GM23338 (cell line): Measurements from ENCODE around the gene HIVEP1. TPM values are rescaled to one million over a fixed set of nuclear protein-coding genes. Genes with fewer than 3 reads are reported as not detected.

Source experiments
- ATAC-seq: fragments of 200-7000 bp; cut with Tn5 transposase; 3 replicates; pipeline ENCODE4 v1.9.1; 2020
- DNase-seq: peaks from one replicate; pipeline ENCODE4 v3.0.0-alpha.2; 2015; ENCODE audit warnings: low spot score
- H2AFZ ChIP-seq: fragments of 200-600 bp; sonication (generic); 2 replicates; pipeline ENCODE4 v1.8.0; 2016; ENCODE audit warnings: antibody characterized with exemption, mild to moderate bottlenecking, moderate library complexity
- H3F3A ChIP-seq: fragments of 200-600 bp; sonication (generic); replicated peaks from 2 replicates; pipeline ENCODE4 v1.8.0; 2017; ENCODE audit warnings: antibody characterized with exemption, mixed run types, low read depth
- H3K27ac ChIP-seq: fragments of 200-600 bp; sonication (generic); 2 replicates; pipeline ENCODE4 v1.6.1; 2016; ENCODE audit warnings: low read depth
- H3K27me3 ChIP-seq: fragments of 200-600 bp; sonication (generic); 2 replicates; pipeline ENCODE4 v1.8.0; 2016; ENCODE audit warnings: mild to moderate bottlenecking, mixed run types, moderate library complexity; ENCODE audit not compliant: insufficient read depth
- H3K36me3 ChIP-seq: fragments of 200-600 bp; sonication (generic); 2 replicates; pipeline ENCODE4 v1.8.0; 2016; ENCODE audit warnings: mild to moderate bottlenecking; ENCODE audit not compliant: insufficient read depth
- H3K4me1 ChIP-seq: fragments of 200-600 bp; sonication (generic); 2 replicates; pipeline ENCODE4 v1.8.0; 2016; ENCODE audit warnings: mild to moderate bottlenecking, moderate library complexity; ENCODE audit not compliant: insufficient read depth
- H3K4me2 ChIP-seq: fragments of 200-600 bp; sonication (generic); 2 replicates; pipeline ENCODE4 v1.7.1; 2017; ENCODE audit warnings: mixed run types
- H3K4me3 ChIP-seq: fragments of 200-600 bp; sonication (generic); 2 replicates; pipeline ENCODE4 v1.6.1; 2016; ENCODE audit warnings: mixed run types
- H3K79me2 ChIP-seq: fragments of 200-600 bp; sonication (generic); replicated peaks from 2 replicates; pipeline ENCODE4 v1.8.0; 2017; ENCODE audit warnings: mild to moderate bottlenecking; ENCODE audit not compliant: insufficient read depth
- H3K9me2 ChIP-seq: fragments of 200-600 bp; sonication (generic); 2 replicates; pipeline ENCODE4 v1.8.0; 2017; ENCODE audit not compliant: insufficient read depth
- H4K20me1 ChIP-seq: fragments of 200-600 bp; sonication (generic); replicated peaks from 2 replicates; pipeline ENCODE4 v1.8.0; 2017; ENCODE audit warnings: mild to moderate bottlenecking; ENCODE audit not compliant: insufficient read depth
- H3K27ac Mint-ChIP-seq: 2 replicates; pipeline ENCODE4 v1.8.0; 2020; ENCODE audit warnings: inconsistent platforms, mild to moderate bottlenecking, moderate library complexity, mixed read lengths
- H3K27me3 Mint-ChIP-seq: 3 replicates; pipeline ENCODE4 v1.8.0; 2022; ENCODE audit warnings: low read depth, mild to moderate bottlenecking, moderate library complexity, mixed read lengths, inconsistent platforms; ENCODE audit not compliant: insufficient read depth, poor library complexity
- H3K36me3 Mint-ChIP-seq: 3 replicates; pipeline ENCODE4 v1.8.0; 2021; ENCODE audit warnings: low read depth, mild to moderate bottlenecking, inconsistent platforms, moderate library complexity, mixed read lengths
- H3K4me1 Mint-ChIP-seq: 3 replicates; pipeline ENCODE4 v1.8.0; 2020; ENCODE audit warnings: mild to moderate bottlenecking, inconsistent platforms, mixed read lengths
- H3K4me3 Mint-ChIP-seq: 3 replicates; pipeline ENCODE4 v1.8.0; 2021; ENCODE audit warnings: moderate library complexity, mild to moderate bottlenecking, inconsistent platforms, mixed read lengths
- H3K9me3 Mint-ChIP-seq: 3 replicates; pipeline ENCODE4 v1.8.0; 2020; ENCODE audit warnings: moderate library complexity, mild to moderate bottlenecking, inconsistent platforms, mixed read lengths
- EZH2 ChIP-seq: fragments of 200-600 bp; sonication (generic); IDR thresholded peaks from one replicate; pipeline ENCODE4 v1.8.0; 2017; ENCODE audit warnings: antibody characterized with exemption, mild to moderate bottlenecking, low read depth; ENCODE audit not compliant: unreplicated experiment
- EZH2phosphoT487 ChIP-seq: fragments of 200-600 bp; sonication (generic); IDR thresholded peaks from one replicate; pipeline ENCODE4 v1.8.1; 2018; ENCODE audit warnings: antibody characterized with exemption; ENCODE audit not compliant: unreplicated experiment
- NANOG ChIP-seq: IDR thresholded peaks from 2 replicates; pipeline ENCODE4 v1.6.1; 2016; ENCODE audit warnings: antibody characterized with exemption, borderline replicate concordance
- polyA plus RNA-seq: library from polyadenylated mRNA; unstranded; fragments of >200 nt; fragmentation: Nextera tagmentation; extraction: Ambion mirVana; gene quantifications from 2 replicates; pipeline ENCODE4 v1.2.1, GENCODE V29; 2016
- total RNA-seq: library from RNA; depleted of rRNA; stranded (reverse); fragments of >200 nt; shearing (Covaris generic); gene quantifications from 2 replicates; pipeline ENCODE4 v1.2.3, GENCODE V29; 2014
- TF ChIP-seq, protein P1 (sequence below): IDR thresholded peaks from one replicate; pipeline ENCODE4 v1.6.1; 2018; ENCODE audit warnings: antibody characterized with exemption; ENCODE audit not compliant: unreplicated experiment
- TF ChIP-seq, protein P2 (sequence below), 2 experiments: fragments of 200-600 bp in 1 of 2; sonication (generic) in 1 of 2; conservative IDR thresholded peaks; 2 replicates each; pipeline versions ENCODE4 v1.5.1 to v1.6.1; 2016 to 2017; ENCODE audit warnings: antibody characterized with exemption in 2 of 2, low read depth in 2 of 2, mild to moderate bottlenecking in 2 of 2, moderate library complexity in 1 of 2

Gene HIVEP1
- total and polyA plus RNA-seq, 2 experiments from 2014 or later = 10.1 to 21.7 TPM

DNA sequence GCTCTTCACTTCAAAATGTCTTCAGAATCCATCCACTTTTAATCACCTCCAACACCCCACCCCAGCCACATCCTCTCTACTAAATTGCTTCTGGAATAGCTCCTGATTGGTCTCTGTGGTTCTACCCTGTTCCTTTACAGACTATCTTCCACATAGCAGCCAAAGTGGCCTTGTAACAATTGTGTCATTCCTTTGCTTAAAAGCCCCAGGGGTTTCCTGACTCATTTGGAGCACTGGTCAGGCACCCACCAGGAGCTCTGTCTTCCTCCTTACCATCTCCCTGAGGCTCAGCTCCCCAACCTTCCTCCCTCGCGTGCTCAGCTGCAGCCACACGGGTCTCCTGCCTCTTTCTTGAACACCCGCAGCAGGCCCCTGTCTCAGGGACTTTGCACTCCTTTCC lies 126.8 kb downstream of the HIVEP1 start (continued):
- TF ChIP-seq, protein P1, sequence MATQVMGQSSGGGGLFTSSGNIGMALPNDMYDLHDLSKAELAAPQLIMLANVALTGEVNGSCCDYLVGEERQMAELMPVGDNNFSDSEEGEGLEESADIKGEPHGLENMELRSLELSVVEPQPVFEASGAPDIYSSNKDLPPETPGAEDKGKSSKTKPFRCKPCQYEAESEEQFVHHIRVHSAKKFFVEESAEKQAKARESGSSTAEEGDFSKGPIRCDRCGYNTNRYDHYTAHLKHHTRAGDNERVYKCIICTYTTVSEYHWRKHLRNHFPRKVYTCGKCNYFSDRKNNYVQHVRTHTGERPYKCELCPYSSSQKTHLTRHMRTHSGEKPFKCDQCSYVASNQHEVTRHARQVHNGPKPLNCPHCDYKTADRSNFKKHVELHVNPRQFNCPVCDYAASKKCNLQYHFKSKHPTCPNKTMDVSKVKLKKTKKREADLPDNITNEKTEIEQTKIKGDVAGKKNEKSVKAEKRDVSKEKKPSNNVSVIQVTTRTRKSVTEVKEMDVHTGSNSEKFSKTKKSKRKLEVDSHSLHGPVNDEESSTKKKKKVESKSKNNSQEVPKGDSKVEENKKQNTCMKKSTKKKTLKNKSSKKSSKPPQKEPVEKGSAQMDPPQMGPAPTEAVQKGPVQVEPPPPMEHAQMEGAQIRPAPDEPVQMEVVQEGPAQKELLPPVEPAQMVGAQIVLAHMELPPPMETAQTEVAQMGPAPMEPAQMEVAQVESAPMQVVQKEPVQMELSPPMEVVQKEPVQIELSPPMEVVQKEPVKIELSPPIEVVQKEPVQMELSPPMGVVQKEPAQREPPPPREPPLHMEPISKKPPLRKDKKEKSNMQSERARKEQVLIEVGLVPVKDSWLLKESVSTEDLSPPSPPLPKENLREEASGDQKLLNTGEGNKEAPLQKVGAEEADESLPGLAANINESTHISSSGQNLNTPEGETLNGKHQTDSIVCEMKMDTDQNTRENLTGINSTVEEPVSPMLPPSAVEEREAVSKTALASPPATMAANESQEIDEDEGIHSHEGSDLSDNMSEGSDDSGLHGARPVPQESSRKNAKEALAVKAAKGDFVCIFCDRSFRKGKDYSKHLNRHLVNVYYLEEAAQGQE = no peak

- Histone ChIP-seq H2AFZ (no peak overlapping the region), H3K4me3 (no peak overlapping the region), H3K79me2 (no peaks in the 10 kb centered on the region), H3K4me1 (no peaks in the 10 kb centered on the region), H3K27me3 (no peaks in the 10 kb centered on the region), H3F3A (no peaks in the 10 kb centered on the region), H3K4me2 (no peak overlapping the region), H3K36me3 (no peaks in the 10 kb centered on the region), H3K27ac (no peak overlapping the region), H4K20me1 (no peaks in the 10 kb centered on the region; the same call in 1 of the 2 replicates), H3K9me2 (no peaks in the 10 kb centered on the region)
- H3K27me3 Mint-ChIP-seq = no peaks in the 10 kb centered on the region
- H3K4me1 Mint-ChIP-seq = peaks cover 8% of the 10 kb centered on the region; the same call in 2 of the 3 replicates
- TF ChIP-seq EZH2phosphoT487 = no peak
- TF ChIP-seq, protein P2, sequence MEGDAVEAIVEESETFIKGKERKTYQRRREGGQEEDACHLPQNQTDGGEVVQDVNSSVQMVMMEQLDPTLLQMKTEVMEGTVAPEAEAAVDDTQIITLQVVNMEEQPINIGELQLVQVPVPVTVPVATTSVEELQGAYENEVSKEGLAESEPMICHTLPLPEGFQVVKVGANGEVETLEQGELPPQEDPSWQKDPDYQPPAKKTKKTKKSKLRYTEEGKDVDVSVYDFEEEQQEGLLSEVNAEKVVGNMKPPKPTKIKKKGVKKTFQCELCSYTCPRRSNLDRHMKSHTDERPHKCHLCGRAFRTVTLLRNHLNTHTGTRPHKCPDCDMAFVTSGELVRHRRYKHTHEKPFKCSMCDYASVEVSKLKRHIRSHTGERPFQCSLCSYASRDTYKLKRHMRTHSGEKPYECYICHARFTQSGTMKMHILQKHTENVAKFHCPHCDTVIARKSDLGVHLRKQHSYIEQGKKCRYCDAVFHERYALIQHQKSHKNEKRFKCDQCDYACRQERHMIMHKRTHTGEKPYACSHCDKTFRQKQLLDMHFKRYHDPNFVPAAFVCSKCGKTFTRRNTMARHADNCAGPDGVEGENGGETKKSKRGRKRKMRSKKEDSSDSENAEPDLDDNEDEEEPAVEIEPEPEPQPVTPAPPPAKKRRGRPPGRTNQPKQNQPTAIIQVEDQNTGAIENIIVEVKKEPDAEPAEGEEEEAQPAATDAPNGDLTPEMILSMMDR (conservative IDR thresholded peaks at IDR 0.05; ENCODE audit: low read depth in 2 of 2) = peak in 1 of 2 experiments; percentile 14; a peak in 1 of 4 replicates
- DNase-seq (no peak), ATAC-seq (no peak)
- no peak overlapping the region for H3K27ac Mint-ChIP-seq
- peaks cover 18% of the 10 kb centered on the region; the same call in 2 of the 3 replicates for H3K36me3 Mint-ChIP-seq
- H3K4me3 Mint-ChIP-seq = no peak overlapping the region
- H3K9me3 Mint-ChIP-seq = peaks cover 10% of the 10 kb centered on the region; the same call in 2 of the 3 replicates
Measured at GRCh38 chr6:12147557-12148316, 135.6 kb downstream of the HIVEP1 start.

- Mint-ChIP-seq H3K4me3 (no peak overlapping the region), H3K36me3 (peaks cover 12% of the 10 kb centered on the region; the same call in 2 of the 3 replicates), H3K9me3 (peaks cover 7% of the 10 kb centered on the region; the same call in 2 of the 3 replicates), H3K27me3 (no peaks in the 10 kb centered on the region), H3K27ac (no peak overlapping the region), H3K4me1 (peaks cover 8% of the 10 kb centered on the region; the same call in 2 of the 3 replicates)
- Histone ChIP-seq H3K4me3 (no peak overlapping the region), H3K4me2 (no peak overlapping the region), H2AFZ (no peak overlapping the region), H3K4me1 (no peaks in the 10 kb centered on the region), H3K9me2 (no peaks in the 10 kb centered on the region), H3K27ac (no peak overlapping the region), H4K20me1 (no peaks in the 10 kb centered on the region; the same call in 1 of the 2 replicates), H3K79me2 (no peaks in the 10 kb centered on the region), H3K27me3 (no peaks in the 10 kb centered on the region), H3F3A (no peaks in the 10 kb centered on the region), H3K36me3 (no peaks in the 10 kb centered on the region)
- ATAC-seq = no peak
- DNase-seq = no peak
- TF ChIP-seq NANOG (no peak), EZH2phosphoT487 (no peak), EZH2 (no peak)
- TF ChIP-seq, protein P1 = no peak
Measured at GRCh38 chr6:12148317-12148801, 136.2 kb downstream of the HIVEP1 start.
